Thyroid gland (tissue), 4 donors: ENCODE results near the gene GPSM1. TPM values are rescaled to one million over a fixed set of nuclear protein-coding genes. Genes with fewer than 3 reads are reported as not detected.

ENCODE experiments used
- DNase-seq, 2 donors: peaks; one replicate each; pipeline ENCODE4 v3.0.0-alpha.2; 2019
- H3K27ac ChIP-seq, 3 donors: fragments of 200-600 bp; sonication (generic); 1 replicate in 2 of 3; 2 replicates in 1 of 3; pipeline ENCODE4 v1.5.1; 2016 to 2019; ENCODE audit warnings: mild to moderate bottlenecking in 1 of 3, moderate library complexity in 1 of 3
- H3K27me3 ChIP-seq: fragments of 200-600 bp; sonication (generic); one replicate; pipeline ENCODE4 v1.5.1; 2019
- H3K36me3 ChIP-seq, 2 donors: fragments of 200-600 bp; sonication (generic); one replicate each; pipeline ENCODE4 v1.5.1; 2016 to 2019
- H3K4me1 ChIP-seq, 2 donors: fragments of 200-600 bp; sonication (generic); one replicate each; pipeline ENCODE4 v1.5.1; 2017 to 2019
- H3K4me3 ChIP-seq, 3 donors: fragments of 200-600 bp; sonication (generic); replicated peaks in 1 of 3; 1 replicate in 2 of 3; 2 replicates in 1 of 3; pipeline ENCODE4 v1.5.1; 2016; ENCODE audit warnings: mild to moderate bottlenecking in 1 of 3
- H3K9me3 ChIP-seq: fragments of 200-600 bp; sonication (generic); one replicate; pipeline ENCODE4 v1.5.1; 2017
- CTCF ChIP-seq, 6 experiments: fragments of 200-600 bp in 3 of 6; fragments of 450-650 bp in 3 of 6; sonication (generic) in 3 of 6; IDR thresholded peaks; one replicate each; pipeline ENCODE4 v1.5.1; 2016 to 2019; ENCODE audit warnings: antibody characterized with exemption in 6 of 6, mild to moderate bottlenecking in 2 of 6, inconsistent platforms in 1 of 6, moderate library complexity in 1 of 6
- POLR2A ChIP-seq, 2 donors: fragments of 450-650 bp; IDR thresholded peaks; one replicate each; pipeline ENCODE4 v1.6.1; 2017; ENCODE audit warnings: antibody characterized with exemption in 2 of 2, mild to moderate bottlenecking in 2 of 2, moderate library complexity in 1 of 2
- WGBS, 2 donors: methylation state at CpG; one replicate each; pipeline ENCODE4 v1.1.5; 2017; 5-methylcytosine and 5-hydroxymethylcytosine counted together
- intact Hi-C: fragments of 100-400 bp; cut with DNase I; formaldehyde crosslinking; loops from one replicate; pipeline ENCODE4 v1.15.1; 2023
- total RNA-seq, 4 donors: library from RNA; depleted of rRNA; stranded (reverse); fragments of >200 nt; gene quantifications; one replicate each; pipeline ENCODE4 v1.2.3, GENCODE V29; 2016

Gene GPSM1
- total RNA-seq, 4 donors from 2014 or later: 5.9 to 18.1 (median 12.2) TPM

GRCh38 chr9:136329211-136329627 lies 1.9 kb downstream of the GPSM1 start:
- TF ChIP-seq CTCF (IDR thresholded peaks at IDR 0.05) (no peak), POLR2A (IDR thresholded peaks at IDR 0.05) (no peak)
- no peaks in the 10 kb centered on the region for H3K9me3 ChIP-seq
- H3K4me1 ChIP-seq: peaks cover 20 to 26% of the 10 kb centered on the region in 2 donors
- H3K27me3 ChIP-seq: no peaks in the 10 kb centered on the region
- intact Hi-C loops: no loop called here
- no peaks in the 10 kb centered on the region for H3K36me3 ChIP-seq
- WGBS, 2 donors: 75 to 85% methylated on average over 4 to 6 of the region's 19 CpGs
- DNase-seq: no peak
- H3K4me3 ChIP-seq: no peak overlapping the region
- no peak overlapping the region for H3K27ac ChIP-seq

GRCh38 chr9:136329636-136330405 lies 2.5 kb downstream of the GPSM1 start:
- Histone ChIP-seq H3K36me3 (no peaks in the 10 kb centered on the region), H3K9me3 (no peaks in the 10 kb centered on the region), H3K4me3 (no peak overlapping the region), H3K27me3 (no peaks in the 10 kb centered on the region), H3K4me1 (peaks cover 16 to 26% of the 10 kb centered on the region in 2 donors), H3K27ac (no peak overlapping the region)
- TF ChIP-seq CTCF (IDR thresholded peaks at IDR 0.05) (no peak), POLR2A (IDR thresholded peaks at IDR 0.05) (no peak)
- intact Hi-C loops: no loop called here
- no peak for DNase-seq
- WGBS, 2 donors: 88 to 91% methylated on average over 10 to 19 of the region's 23 CpGs

- H3K27ac ChIP-seq: no peak overlapping the region
- intact Hi-C loops: no loop called here
- no peak overlapping the region for H3K4me3 ChIP-seq
- H3K36me3 ChIP-seq: no peaks in the 10 kb centered on the region
- no peaks in the 10 kb centered on the region for H3K9me3 ChIP-seq
- H3K27me3 ChIP-seq: no peaks in the 10 kb centered on the region
- WGBS, 2 donors: 84 to 86% methylated on average over 6 to 12 of the region's 14 CpGs
- peaks cover 15 to 26% of the 10 kb centered on the region in 2 donors for H3K4me1 ChIP-seq
- TF ChIP-seq POLR2A (IDR thresholded peaks at IDR 0.05) (no peak), CTCF (IDR thresholded peaks at IDR 0.05) (no peak)
- no peak for DNase-seq
Measured at GRCh38 chr9:136330406-136330990, 3.2 kb downstream of the GPSM1 start.

GRCh38 chr9:136331030-136331429 lies 3.7 kb downstream of the GPSM1 start:
- TF ChIP-seq POLR2A (IDR thresholded peaks at IDR 0.05) (no peak), CTCF (IDR thresholded peaks at IDR 0.05) (no peak)
- WGBS, 2 donors: 88 to 94% methylated on average over 11 to 12 of the region's 15 CpGs
- H3K4me3 ChIP-seq: no peak overlapping the region
- no peak overlapping the region for H3K27ac ChIP-seq
- no peaks in the 10 kb centered on the region for H3K36me3 ChIP-seq
- H3K4me1 ChIP-seq: peaks cover 15 to 26% of the 10 kb centered on the region in 2 donors
- H3K9me3 ChIP-seq: no peaks in the 10 kb centered on the region
- no peak for DNase-seq
- intact Hi-C loops: no loop called here
- no peaks in the 10 kb centered on the region for H3K27me3 ChIP-seq
